ENCODE data around the gene SLC39A9.

The SLC39A9 gene

DNA sequence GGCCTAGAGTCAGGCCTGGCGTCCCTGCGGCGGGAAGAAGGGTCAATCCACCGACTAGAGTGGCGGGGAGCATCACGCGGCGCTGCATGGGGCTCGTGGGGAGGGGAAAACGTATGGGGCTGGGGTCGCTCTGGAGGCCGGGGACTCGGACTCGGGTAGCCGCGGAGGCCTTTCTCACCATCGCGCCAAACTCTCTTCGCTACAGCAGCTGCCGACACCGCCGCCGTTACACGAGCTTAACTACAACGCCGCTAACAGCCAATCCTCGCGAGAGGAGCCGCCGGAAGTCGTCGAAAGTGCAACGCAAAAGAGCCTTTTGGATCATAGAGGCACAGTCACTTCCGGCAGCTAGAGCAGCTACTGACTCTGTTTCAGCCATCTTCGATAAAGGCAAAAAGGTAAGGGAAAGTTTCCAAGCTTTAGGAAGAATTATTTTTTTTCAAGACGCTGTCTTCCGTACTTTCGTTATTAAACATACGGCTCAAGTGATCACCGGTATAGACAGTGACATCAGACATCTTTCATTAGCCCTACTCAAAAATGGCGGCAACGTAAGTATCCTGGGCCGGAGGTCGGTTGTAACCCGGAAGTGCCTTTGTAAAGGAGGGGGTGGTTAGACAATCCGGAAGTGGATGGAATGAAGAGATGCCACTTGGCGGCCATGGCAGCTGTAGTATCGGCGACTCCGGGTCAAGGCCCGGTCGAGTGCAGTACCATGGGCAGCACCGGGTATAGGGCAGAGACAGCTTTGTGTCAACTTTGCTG is at the start of gene SLC39A9, which contains the start of gene ERH:
Gene SLC39A9, plus strand, starts transcription at position 640 of the 765 bp plus-strand sequence. CDS start 678 bp downstream, outside the sequence.
Gene ERH, minus strand, starts transcription at position 247 of the 765 bp plus-strand sequence. Its CDS starts 66 bp downstream, at position 181.
- peak; percentile 91 for DNase-seq (ENCODE audit: low spot score)

- no peak for DNase-seq (ENCODE audit: low spot score)
Measured at GRCh38 chr14:69349091-69349777, 49.3 kb upstream of the SLC39A9 start.

GRCh38 chr14:69350892-69351291 is 47.6 kb upstream of the SLC39A9 start:
- DNase-seq (ENCODE audit: low spot score): no peak

DNA sequence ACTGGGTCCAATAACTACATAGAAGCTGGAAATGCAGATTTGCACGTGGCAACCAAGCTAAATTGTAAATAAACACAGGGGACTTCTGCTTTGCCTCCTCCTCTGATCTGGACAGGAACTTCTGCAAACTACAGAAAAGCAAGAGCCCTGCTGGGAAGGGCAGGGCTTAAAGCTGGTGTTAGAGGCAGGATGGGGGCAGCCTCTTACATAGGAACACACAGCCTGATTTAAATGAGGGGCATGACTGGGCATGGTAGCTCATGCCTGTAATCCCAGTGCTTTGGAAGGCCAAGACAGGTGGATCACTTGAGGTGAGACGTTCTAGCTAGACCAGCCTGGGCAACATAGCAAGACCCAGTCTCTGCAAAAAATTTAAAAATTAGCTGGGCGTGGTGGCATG is 47.1 kb upstream of the SLC39A9 start:
- DNase-seq (ENCODE audit: low spot score): no peak

DNA sequence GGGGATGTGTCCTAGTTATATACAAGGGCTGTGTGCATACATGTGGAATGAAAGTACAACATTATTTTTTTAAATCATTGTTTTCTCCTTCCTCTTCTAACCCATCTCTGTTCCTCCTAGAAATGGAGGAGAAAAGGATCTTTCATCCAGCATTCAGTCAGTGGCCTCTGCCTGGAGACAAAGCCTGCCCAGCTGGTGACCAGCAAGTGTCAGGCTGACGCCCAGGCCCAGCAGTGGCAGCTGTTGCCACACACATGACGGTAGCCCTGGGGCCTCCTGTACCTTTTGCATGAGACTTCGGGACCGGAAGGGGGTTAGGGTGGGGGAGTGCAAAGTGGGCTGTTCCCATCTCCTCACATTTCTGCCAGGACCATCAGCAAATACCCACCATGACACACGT is 46.6 kb upstream of the SLC39A9 start:
- DNase-seq (ENCODE audit: low spot score): no peak

- no peak for DNase-seq (ENCODE audit: low spot score)
Measured at GRCh38 chr14:69353168-69353567, 45.3 kb upstream of the SLC39A9 start.

GRCh38 chr14:69354383-69355153 is 43.9 kb upstream of the SLC39A9 start:
- DNase-seq (ENCODE audit: low spot score): no peak

GRCh38 chr14:69355154-69355597 is 43.3 kb upstream of the SLC39A9 start:
- no peak for DNase-seq (ENCODE audit: low spot score)

DNA sequence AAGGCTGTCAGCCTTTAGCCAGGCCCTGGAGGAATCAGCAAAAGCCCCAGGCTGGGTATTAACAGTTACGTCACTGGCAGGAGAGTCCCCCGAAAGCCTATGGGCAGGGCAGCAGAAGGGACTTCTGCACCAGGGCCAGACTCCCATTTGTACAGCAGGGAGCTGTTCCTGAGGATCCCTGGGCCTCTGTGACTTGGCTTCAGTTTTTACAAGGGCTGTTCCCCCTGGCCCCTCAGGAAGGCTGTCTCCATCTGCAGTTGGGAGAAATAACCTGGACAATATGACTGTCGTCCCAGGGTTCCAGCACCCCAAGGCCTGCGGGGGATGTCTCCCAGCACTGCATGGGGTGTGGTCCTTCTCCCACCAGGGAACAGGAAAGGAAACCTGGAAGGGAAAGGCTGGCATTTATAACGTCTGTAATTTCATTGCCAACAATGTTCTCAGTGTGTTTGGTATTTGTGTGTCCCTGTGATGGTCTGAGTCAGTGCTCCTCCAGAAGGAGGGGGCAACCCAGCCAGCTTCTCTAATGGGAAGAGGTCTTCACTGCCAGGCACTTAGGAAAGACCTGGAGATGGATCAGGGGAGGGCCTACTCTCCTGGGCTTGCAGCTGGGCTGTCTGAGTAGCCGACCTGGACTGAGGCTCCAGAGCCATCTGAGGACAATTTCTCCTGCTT is 42.7 kb upstream of the SLC39A9 start:
- peak; percentile 62 for DNase-seq (ENCODE audit: low spot score)

GRCh38 chr14:69356903-69357543 is 41.5 kb upstream of the SLC39A9 start:
- no peak for DNase-seq (ENCODE audit: low spot score)

- no peak for DNase-seq (ENCODE audit: low spot score)
Measured at GRCh38 chr14:69357544-69358200, 40.8 kb upstream of the SLC39A9 start.

DNA sequence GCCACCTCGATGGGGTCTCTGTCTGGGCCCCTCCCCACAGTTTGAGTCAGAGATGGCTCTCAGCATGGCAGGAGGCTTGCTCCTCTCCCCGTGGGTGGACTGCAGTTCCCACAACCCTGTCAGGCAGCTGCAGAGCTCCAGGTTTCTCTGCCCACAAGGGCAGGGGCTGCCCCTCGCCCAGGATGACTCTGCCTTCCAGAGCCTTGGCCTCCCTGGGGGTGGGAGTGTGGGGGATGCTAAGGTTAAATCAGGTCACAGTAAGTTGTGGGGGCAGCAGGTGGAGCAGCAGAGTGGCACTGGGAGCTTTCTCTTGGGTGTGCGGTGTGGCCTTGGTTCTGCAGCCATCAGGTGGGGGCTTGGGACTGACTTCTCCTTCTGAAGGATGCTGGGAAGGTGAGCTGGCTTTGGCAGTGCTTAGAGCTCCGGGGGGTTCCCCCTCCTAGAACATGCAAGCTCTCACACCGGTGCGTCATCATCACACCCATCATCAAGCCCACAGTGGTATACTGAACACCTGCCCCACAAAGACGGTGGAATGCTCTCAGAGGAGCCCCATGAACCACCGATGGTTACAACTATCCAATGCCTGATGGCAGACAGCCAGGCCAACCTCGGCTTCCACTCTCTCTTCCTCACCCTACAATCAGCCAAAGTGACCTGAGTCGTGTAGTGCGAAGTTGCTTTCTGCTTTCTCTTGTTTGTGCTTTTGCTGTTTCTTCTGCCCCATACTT is 40.1 kb upstream of the SLC39A9 start:
- no peak for DNase-seq (ENCODE audit: low spot score)

DNA sequence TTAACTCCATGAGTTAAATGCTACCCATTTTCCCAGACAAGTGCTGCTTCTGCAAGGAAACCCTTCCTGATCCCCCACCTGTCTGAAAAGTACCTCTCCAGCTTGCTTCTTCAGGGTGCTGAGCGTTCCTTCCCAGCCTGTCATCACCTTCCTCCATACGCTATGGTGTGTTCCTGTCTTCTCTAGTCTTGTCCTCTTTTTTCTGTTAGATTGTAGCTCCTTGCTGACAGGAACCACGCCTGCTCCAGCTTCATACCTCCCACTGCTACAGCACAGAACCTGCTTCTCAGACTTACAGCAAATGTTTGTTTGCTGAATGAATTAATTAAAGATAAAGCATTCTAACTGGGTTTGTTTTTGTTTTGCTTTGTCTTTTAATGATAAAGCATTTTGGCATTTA is 39.5 kb upstream of the SLC39A9 start:
- DNase-seq (ENCODE audit: low spot score): no peak

- no peak for DNase-seq (ENCODE audit: low spot score)
Measured at GRCh38 chr14:69360438-69361108, 37.9 kb upstream of the SLC39A9 start.

DNA sequence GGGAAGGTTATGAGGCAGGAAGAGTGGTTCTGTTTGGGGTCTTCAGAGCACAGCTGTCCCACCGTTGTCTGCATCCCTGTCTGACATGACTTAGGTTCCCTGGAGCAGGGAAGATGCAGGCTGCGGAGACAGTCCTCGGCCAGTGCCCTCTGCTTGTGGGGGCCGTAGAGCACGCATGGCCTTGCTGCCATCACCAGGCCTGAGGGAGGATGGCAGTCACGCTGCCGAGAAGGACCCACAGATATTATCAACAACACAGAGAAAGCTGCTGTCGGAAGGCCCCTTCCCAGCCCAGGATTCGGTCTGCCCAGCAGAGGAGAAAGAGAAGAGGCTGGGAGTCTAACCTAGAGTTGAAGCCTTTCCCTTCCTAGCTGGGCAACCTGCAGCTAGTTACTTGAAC is 35.4 kb upstream of the SLC39A9 start:
- peak; percentile 72 for DNase-seq (ENCODE audit: low spot score)

- DNase-seq (ENCODE audit: low spot score): no peak
Measured at GRCh38 chr14:69363964-69364363, 34.5 kb upstream of the SLC39A9 start.

GRCh38 chr14:69364378-69364777 is 34.1 kb upstream of the SLC39A9 start:
- DNase-seq (ENCODE audit: low spot score): no peak

DNA sequence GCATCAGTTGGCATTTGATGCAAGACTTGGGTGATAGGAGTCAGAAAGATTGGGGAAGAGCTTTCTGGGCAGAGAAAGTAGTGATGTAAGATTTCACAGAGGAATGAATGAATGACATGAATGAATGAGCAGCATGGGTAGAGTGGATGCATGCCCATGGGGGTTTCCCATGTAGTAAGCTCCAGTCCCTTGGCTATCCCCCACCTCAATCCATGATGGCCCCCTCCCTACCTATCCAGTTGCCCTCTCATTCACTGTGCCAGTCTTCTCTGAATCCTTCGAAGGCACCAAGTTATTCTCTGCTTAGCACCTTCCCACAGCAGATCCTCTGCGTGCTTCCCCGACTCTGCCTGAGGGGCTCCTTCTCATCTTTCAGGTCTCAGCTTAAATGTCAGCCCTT is 32.4 kb upstream of the SLC39A9 start:
- DNase-seq (ENCODE audit: low spot score): no peak

- DNase-seq (ENCODE audit: low spot score): no peak
Measured at GRCh38 chr14:69366761-69367160, 31.7 kb upstream of the SLC39A9 start.

- DNase-seq (ENCODE audit: low spot score): no peak
Measured at GRCh38 chr14:69368381-69368780, 30.1 kb upstream of the SLC39A9 start.
